Activated CD8-positive, alpha-beta memory T cell treated with anti-CD3 and anti-CD28 coated beads for 24 hours (primary cell): ENCODE data around the gene PLSCR5.

ENCODE experiments used
- DNase-seq: peaks from one replicate; pipeline ENCODE4 v3.0.0-alpha.2; 2020

Gene PLSCR5

DNA sequence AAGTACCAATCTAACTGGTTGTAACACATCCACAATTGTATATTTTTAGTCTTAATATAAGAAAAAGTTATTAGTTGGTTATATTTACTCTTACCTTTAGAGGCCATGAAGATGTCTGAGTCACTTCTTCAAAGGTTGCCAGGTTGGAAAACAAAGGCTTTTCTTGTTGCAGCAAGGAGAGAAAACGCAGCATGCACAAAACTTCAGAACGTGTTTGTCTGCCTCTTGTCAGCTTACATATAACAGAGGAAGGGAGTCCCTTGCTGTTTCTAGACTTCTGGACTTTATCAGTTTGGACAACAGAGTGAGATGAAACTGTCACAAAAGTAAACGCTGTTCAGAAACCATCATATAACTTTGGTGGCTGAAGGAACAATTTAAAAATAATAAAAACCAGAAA lies at the start of gene PLSCR5:
Gene PLSCR5, minus strand, starts transcription at position 241 of the 400 bp plus-strand sequence. Its CDS starts 134 bp downstream, at position 107.
- DNase-seq, result no peak

DNA sequence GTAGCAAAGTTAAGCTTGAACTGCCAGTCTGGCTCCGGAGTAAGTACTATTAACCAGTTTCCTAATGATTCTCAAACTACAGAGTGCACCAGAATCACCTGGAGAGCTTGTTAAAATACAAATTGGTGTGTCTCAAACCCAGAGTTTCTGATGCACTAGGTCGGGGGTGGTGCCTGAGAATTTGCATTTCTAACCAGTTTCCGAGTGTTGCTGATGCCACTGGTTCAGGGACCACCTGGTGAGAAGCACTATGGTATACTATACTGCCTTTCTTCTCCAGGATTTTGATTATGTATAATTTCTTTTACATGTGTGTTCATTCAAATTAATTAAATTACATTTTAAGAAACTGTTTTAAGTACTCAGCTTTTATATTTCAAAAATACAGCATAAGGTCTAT lies 48.8 kb upstream of the PLSCR5 start:
- no peak for DNase-seq

DNA sequence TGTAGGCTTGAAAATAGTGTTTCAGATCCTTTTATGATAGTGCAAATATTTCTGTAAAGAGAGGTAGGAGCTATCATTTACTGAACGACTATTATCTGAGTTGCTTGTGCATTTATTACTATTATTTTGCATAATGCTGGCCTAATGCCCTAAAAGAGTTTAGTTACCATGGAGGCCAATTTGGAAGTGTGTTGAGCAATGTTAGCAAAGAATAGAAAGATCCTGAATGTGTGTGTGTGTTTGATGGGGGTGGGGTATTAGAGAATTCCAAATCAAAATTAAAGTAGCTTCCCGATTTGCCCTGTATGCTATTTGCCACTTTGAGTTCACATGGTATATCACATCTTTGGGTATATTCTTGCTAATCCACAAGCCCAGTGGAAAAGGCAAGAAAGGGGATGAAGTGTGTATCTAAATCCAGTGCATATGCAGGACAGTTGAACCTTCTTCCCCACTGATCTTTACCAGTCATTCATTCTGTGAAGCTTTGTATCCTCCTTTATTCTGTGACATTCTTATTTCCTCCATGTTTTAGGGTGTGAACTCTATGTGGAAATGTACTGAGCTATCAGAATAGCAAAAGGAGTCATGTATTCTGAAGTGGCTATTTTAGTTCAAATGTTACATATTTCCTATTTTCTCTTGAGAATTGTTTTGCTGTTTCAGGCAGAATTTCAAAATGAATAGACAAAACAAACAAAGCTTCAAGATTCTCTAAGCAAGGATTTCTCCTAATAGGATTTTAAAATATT lies 45.7 kb upstream of the PLSCR5 start:
- no peak for DNase-seq

DNA sequence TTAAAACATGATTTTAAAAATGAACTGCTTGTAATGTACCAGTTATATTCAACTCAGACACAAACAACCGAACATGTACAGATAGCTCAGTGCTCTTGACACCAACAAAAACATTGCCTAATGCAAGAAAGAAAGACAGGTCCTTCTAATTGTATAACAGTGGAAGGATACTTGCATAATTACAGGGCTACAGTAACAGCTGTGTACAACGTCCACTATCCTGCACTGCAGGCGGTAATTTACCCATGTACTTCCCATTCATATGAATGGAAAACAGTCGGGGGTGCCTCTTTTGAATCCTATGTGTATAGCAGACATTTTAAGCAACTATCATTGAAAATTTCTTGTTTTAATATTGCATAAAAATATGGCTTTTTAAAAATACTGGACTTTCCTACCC lies 41.1 kb upstream of the PLSCR5 start:
- no peak for DNase-seq

DNA sequence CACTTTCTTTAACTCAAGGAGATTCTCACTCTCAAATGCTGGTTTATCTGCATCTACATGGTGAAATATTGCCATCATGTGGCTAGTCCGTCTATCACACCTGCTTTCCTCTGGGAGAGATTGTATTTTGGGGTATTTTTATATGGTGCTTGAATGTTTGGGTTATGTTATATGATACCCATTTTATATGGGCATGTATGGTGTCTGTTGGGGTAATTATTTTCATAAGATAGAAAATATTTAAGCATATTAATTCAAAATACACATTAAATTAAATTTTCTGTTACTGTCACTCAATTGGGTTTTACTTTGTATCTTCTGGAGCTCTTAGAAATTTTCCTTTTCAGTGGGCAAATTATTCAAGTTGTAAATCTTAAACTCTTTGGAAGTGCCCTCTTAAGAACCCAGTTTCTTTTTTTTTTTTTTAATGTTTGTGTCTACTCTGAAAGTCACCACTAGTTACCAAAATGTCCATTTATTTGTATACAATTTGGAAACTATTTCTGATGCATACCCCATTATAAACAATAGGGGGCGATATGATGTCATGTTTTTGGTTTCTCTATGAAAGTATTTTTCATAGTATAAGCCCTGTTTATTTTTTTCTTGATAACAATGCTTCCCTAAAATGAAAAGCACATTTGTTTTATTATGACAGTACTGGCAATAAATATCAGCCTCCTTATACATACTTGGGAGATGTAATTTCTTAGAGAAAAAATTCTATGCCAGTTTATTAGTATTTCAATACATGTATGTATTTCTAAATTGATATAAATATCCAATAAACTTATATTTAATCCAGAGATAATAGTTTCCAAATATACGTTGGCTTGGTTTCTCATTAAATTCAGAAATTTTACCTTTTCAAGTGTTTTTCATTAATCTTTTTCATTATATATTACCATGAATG lies 36.1 kb upstream of the PLSCR5 start:
- no peak for DNase-seq

GRCh38 chr3:146640361-146640760 lies 35.2 kb upstream of the PLSCR5 start:
- no peak for DNase-seq

GRCh38 chr3:146638718-146639117 lies 33.6 kb upstream of the PLSCR5 start:
- DNase-seq, result no peak

GRCh38 chr3:146637871-146638270 lies 32.7 kb upstream of the PLSCR5 start:
- no peak for DNase-seq

- DNase-seq, result no peak
These were observed 31.7 kb upstream of the PLSCR5 start for GRCh38 chr3:146636881-146637280.

- no peak for DNase-seq
These were observed 29.2 kb upstream of the PLSCR5 start for GRCh38 chr3:146634346-146634745.

DNA sequence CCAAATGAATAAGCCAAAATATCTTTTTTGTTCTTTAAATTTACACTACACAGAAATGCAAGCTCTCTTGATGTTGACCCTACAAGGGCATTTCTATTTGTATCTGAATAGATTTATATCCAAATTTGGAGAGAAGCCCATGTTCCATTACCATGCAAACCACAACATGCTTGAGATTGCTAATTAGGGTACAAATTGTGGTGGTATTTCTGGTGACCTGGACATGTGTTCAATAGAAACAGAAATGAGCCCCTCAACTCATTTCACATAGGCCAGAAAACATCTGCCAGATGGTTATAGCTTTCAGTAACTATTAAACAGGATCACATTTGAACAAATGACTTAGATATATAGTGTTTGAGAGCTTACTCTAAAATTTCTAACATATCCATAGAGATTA lies 23.5 kb upstream of the PLSCR5 start:
- DNase-seq, result no peak

- no peak for DNase-seq
These were observed 21.4 kb upstream of the PLSCR5 start for GRCh38 chr3:146626403-146627122.

DNA sequence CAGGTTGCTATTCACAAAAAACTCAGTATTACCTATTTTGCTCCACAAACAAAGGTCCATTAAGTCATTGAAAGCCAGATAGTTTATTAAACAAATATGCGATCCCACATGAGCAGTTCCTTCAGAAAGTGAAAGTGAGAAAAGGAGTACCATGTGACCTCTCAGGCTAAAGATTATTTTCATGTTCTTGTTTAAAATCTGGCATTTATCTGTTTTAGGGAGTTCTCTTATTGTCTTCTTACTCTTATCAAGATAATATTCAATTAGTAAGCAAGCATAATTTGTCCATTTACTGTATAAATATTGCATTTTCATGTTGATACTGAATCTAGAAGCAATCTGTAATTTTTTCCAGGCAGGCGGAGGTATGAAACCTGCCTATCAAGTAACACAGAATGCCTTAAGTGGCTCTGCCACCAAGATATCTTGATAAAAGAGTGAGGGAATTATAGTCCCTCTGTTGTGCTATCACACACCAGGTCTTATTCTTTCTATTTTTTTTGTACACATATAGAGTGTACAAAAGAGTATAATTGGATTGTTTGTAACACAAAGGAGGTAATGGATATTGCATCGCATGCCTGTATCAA lies 20.1 kb upstream of the PLSCR5 start:
- no peak for DNase-seq

DNA sequence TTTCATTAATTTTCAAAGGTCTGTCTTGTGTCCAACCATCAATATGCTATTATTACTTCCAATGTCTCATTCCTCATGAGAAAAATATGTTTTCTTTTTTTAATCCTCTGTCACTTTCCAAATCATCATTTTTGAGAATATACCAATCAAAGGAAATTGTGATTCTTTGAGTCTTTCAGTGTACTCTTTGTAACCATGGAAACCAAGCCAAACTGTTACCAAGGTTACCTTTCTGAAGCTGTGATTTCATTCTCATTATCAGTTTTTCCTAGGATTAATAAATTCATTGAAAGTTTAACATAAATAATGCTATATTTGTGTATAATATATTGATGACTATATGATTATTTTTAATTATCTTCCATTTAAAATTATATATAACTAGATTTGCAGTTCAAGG lies 16.6 kb upstream of the PLSCR5 start:
- DNase-seq, result no peak

DNA sequence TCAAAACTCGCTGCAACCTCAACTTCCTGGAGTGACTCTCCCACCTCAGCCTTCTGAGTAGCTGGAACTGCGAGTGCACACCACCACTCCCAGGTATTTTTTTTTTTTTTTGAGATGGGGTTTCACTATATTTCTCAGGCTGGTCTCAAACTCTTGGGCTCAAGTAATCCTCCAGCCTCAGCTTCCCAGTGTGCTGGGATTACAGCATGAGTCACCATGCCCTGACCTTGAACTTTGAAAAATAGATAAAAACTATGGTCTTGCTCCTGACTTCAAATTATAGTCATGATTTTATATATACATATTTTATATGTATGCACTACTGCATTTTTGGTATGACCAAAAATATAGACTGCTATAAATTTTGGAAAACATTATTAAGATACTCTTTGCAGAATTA lies 6.9 kb upstream of the PLSCR5 start:
- DNase-seq, result no peak

DNA sequence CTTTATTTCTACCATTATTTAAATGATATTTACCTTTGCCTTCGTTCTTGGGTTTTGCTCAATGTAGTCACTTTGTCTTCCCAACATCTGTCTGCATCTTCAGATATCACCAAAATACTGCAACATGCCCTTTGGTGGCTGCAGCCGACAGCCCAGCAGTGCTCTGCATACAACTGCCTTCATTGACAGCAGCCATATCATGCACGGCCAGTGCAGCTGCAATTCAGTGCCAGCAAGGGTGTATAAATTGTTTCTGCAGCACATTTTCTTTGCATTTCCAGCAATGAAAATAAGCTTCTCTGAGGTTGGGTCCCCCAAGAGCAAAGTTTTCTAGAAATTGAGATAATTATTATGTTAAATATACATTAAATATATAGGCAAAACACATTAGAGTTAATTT lies 6.0 kb upstream of the PLSCR5 start:
- no peak for DNase-seq

DNA sequence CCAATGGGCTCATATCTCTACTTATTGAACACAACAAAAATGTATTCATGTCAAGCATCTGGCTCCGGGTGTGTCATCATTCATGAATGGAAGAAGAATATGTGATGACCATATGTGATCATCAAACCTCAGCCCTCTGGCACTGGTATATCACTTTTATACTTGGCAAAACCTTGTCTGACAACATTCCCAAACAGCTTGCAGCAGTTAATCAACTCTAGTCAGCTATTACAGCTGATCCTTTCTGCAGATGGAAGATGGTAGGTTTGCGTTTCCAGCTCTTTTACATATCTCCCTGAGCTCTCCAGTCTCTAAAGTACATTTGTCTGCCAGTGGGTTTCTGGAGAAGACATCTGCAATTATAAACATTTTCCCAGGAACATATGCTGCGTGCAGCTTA lies 6.6 kb downstream of the PLSCR5 start:
- no peak for DNase-seq

DNA sequence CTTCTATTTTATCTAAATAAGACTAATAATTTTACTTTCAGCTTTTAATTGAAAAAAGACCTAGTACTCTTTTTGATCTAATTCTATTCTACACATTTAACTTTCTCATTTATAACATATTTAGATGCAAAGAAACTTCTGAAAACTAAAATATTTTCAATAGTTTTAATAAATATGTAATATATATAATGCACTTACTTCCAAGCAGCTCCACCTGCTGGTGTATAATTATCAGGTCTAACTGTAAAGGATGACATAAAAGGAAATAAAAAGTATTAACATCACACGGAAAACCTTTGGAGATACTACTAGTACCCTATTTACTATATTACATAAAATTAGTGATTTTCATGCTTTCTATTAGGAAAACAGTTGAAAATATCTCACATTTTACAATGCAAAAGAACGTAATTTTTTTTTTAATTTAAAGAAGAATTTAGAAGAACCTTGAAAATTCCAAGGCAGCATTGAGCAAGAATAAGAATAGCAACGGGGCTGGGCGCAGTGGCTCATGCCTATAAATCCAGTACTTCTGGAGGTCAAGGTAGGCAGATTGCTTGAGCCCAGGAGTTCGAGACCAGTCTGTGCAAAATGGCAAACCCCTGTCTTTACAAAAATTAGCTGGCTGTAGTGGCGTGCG lies 10.2 kb downstream of the PLSCR5 start:
- DNase-seq, result no peak

- no peak for DNase-seq
These were observed 11.4 kb downstream of the PLSCR5 start for GRCh38 chr3:146593776-146594175.

GRCh38 chr3:146590521-146590920 lies 14.6 kb downstream of the PLSCR5 start:
- no peak for DNase-seq

DNA sequence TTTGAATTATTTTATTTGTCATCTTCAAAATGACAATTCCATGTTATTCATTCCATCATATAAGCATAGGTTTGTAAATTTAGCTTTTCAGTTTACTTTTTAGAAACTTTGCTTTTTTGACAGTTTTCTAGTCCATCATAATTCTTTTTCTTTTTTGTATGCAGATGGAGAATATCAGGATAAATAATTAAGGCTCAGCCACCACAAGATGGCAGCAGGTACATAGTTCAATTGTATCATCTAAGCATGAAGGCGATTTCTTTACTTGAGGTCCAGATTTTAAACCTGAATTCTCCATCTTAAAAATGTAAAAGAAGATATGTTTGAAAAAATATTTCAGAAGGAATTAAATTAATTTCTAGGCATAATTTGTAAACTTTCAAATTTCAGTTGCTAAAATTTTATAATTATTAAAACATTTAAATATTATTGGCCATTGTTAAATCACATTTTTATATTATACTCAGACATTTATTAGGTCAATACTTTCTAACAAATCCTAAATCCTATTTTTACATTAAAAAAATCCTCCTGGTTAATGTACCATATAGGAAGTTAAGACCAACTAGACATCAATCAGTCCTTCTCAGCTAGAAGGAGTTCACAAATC lies 15.1 kb downstream of the PLSCR5 start:
- no peak for DNase-seq

DNA sequence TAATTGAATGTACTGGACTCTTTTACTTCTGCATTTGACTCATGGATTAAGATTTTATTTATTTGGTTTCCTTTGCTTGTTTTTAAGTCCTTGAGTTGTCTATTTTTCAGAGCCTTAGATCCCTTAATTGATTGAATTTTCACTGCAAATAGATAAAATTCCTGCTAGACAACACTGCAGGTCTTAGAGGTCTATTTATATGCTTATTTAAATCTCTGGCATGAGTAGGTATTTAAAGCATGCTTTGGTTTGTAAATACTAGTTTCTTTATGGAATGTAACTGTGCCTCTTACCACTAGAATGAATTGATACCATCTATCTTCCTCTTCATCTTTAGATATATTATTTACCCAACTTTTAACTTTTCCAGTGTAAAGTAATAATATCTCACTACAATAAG lies 20.0 kb downstream of the PLSCR5 start:
- no peak for DNase-seq
